22Rv1 (cell line): Measurements from ENCODE around the gene DYNLL2.

Experiments used
- ZFX ChIP-seq: fragments of 450-650 bp; IDR thresholded peaks from 2 replicates; pipeline ENCODE4 v1.6.1; 2017; ENCODE audit warnings: antibody characterized with exemption, borderline replicate concordance
- TF ChIP-seq, protein P1 (sequence below): fragments of 450-650 bp; IDR thresholded peaks from 2 replicates; pipeline ENCODE4 v1.5.1; 2017; ENCODE audit warnings: mild to moderate bottlenecking

DNA sequence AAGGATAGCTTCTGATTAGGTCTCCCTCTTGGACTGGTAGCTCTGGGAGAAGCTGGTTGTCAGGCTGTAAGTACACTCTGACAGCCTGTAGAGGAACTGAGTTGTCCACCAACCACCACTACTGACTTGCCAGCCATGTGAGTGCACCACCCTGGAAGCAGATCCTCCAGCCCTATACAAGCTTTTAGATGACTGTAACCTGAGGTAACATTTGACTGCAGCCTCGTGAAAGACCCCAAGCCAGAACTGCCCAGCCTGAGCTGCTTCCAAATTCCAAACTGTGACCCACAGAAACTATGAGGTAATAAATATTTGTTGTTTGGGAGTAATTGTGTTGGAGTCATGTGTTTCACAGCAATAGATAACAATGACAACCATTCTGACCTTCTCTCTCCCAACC, 30.8 kb upstream of the DYNLL2 start:
- TF ChIP-seq, protein P1, sequence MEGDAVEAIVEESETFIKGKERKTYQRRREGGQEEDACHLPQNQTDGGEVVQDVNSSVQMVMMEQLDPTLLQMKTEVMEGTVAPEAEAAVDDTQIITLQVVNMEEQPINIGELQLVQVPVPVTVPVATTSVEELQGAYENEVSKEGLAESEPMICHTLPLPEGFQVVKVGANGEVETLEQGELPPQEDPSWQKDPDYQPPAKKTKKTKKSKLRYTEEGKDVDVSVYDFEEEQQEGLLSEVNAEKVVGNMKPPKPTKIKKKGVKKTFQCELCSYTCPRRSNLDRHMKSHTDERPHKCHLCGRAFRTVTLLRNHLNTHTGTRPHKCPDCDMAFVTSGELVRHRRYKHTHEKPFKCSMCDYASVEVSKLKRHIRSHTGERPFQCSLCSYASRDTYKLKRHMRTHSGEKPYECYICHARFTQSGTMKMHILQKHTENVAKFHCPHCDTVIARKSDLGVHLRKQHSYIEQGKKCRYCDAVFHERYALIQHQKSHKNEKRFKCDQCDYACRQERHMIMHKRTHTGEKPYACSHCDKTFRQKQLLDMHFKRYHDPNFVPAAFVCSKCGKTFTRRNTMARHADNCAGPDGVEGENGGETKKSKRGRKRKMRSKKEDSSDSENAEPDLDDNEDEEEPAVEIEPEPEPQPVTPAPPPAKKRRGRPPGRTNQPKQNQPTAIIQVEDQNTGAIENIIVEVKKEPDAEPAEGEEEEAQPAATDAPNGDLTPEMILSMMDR = no peak
- no peak for TF ChIP-seq ZFX
